Parathyroid adenoma (tissue), 2 donors: ENCODE data around the gene SH3RF2.
A peak's percentile ranks its signal among the peaks of the same experiment; 100 is the strongest.

Source experiments
- H2AFZ ChIP-seq: fragments of 300-600 bp; sonication (generic); one replicate; pipeline ENCODE4 v1.7.0; 2017; ENCODE audit warnings: antibody characterized with exemption, mild to moderate bottlenecking
- H3K27ac ChIP-seq: fragments of 300-600 bp; sonication (generic); one replicate; pipeline ENCODE4 v1.7.0; 2017
- H3K27me3 ChIP-seq: fragments of 300-600 bp; sonication (generic); one replicate; pipeline ENCODE4 v1.7.0; 2017; ENCODE audit warnings: low read length; ENCODE audit not compliant: control insufficient read depth, insufficient read depth
- H3K36me3 ChIP-seq: fragments of 300-600 bp; sonication (generic); one replicate; pipeline ENCODE4 v1.7.0; 2017; ENCODE audit warnings: low read length; ENCODE audit not compliant: control insufficient read depth, insufficient read depth
- H3K4me1 ChIP-seq: fragments of 300-600 bp; sonication (generic); one replicate; pipeline ENCODE4 v1.7.0; 2017; ENCODE audit warnings: control low read depth
- H3K4me2 ChIP-seq: fragments of 300-600 bp; sonication (generic); one replicate; pipeline ENCODE4 v1.7.0; 2017; ENCODE audit warnings: low read length
- H3K4me3 ChIP-seq: fragments of 300-600 bp; sonication (generic); one replicate; pipeline ENCODE4 v1.7.0; 2017; ENCODE audit warnings: low read depth, low read length
- H3K79me2 ChIP-seq: fragments of 300-600 bp; sonication (generic); one replicate; pipeline ENCODE4 v1.7.0; 2017; ENCODE audit warnings: control low read depth
- H3K9ac ChIP-seq: fragments of 300-600 bp; sonication (generic); one replicate; pipeline ENCODE4 v1.7.0; 2017; ENCODE audit warnings: mild to moderate bottlenecking
- H3K9me3 ChIP-seq: fragments of 300-600 bp; sonication (generic); one replicate; pipeline ENCODE4 v1.7.0; 2017; ENCODE audit warnings: low read length; ENCODE audit not compliant: control insufficient read depth
- TF ChIP-seq, protein P1 (sequence below): fragments of 300-600 bp; sonication (generic); IDR thresholded peaks from one replicate; pipeline ENCODE4 v1.7.0; 2017; ENCODE audit warnings: antibody characterized with exemption, mild to moderate bottlenecking
- donor health status: primary hyperparathyroidism.

Gene SH3RF2

DNA sequence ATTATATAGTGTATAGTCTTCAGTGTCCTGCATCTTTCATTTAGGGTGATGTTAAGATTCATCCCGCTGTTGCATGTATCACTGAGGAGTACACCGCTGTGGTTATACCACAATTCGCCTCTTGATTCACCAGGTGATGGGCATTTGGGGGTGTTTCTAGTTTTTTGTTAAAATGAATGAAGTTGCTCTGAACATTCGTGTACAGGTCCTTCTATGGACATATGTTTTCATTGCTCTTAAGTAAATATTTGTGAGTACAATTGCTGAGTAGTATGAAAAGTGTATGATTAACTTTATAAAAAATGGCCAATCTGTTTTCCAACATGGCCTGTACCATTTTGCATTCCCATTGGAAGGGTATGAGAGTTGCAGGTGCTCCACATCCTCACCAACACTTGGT is 107.3 kb downstream of the SH3RF2 start:
- Histone ChIP-seq H3K9ac (no peak overlapping the region), H3K9me3 (no peaks in the 10 kb centered on the region), H3K79me2 (no peaks in the 10 kb centered on the region), H3K27me3 (no peaks in the 10 kb centered on the region), H3K4me3 (no peak overlapping the region), H2AFZ (no peak overlapping the region), H3K4me1 (no peaks in the 10 kb centered on the region), H3K27ac (no peak overlapping the region), H3K4me2 (no peak overlapping the region), H3K36me3 (no peaks in the 10 kb centered on the region)
- TF ChIP-seq, protein P1, sequence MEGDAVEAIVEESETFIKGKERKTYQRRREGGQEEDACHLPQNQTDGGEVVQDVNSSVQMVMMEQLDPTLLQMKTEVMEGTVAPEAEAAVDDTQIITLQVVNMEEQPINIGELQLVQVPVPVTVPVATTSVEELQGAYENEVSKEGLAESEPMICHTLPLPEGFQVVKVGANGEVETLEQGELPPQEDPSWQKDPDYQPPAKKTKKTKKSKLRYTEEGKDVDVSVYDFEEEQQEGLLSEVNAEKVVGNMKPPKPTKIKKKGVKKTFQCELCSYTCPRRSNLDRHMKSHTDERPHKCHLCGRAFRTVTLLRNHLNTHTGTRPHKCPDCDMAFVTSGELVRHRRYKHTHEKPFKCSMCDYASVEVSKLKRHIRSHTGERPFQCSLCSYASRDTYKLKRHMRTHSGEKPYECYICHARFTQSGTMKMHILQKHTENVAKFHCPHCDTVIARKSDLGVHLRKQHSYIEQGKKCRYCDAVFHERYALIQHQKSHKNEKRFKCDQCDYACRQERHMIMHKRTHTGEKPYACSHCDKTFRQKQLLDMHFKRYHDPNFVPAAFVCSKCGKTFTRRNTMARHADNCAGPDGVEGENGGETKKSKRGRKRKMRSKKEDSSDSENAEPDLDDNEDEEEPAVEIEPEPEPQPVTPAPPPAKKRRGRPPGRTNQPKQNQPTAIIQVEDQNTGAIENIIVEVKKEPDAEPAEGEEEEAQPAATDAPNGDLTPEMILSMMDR, result no peak

DNA sequence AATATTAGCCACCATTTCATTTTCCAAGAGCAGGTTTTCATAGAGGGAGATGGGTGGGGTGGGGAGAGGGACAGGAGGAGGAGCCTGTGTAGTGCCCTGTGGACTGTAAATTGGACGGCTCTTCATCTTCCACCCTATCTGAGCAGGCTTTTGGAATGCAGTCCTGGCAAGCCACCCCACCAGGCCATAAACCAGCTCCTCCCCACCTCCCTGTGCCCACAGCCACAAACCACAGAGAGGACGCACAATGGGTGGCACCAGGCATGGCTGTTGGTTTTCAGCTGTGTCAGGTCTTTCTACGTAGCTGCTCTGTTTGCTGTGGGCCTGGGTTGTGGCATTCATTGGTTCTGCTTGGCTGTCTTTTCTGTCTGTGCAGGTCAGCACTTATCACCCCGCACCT is 111.0 kb downstream of the SH3RF2 start:
- Histone ChIP-seq H3K79me2 (no peaks in the 10 kb centered on the region), H3K27ac (no peak overlapping the region)

DNA sequence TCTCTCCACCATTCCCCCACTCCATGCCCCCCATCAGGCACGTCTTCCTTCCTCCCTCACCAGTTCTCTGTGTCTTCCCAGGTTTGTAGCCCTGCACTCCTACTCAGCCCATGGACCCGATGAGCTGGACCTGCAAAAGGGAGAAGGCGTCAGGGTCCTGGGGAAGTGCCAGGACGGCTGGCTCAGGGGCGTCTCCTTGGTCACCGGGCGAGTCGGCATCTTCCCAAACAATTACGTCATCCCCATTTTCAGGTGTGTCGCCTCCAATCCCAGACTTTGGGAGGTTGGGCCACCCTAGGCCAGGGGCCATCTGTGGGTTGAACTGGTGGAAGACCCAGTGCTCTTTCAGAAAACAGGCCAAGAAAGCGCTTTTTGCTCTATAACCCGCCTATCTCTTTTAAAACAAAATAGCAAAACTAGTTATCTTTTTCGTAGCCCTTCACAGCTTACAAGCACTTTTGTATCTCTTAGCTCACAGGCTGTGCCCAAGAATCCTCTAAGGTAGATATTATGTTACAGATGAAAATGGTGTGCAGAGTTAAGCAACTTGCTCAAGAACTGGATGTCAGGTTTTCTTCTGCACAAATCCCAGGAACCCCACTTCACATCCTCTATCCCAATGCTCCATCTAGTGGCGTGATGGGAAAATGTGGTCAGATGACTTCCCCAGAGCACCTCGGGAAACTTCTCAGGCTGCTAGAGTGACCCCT is 112.8 kb downstream of the SH3RF2 start:
- TF ChIP-seq, protein P1, result peak; percentile 43
- Histone ChIP-seq H3K79me2 (no peaks in the 10 kb centered on the region), H3K27ac (no peak overlapping the region), H3K36me3 (peaks cover 4% of the 10 kb centered on the region), H3K27me3 (no peaks in the 10 kb centered on the region), H2AFZ (no peak overlapping the region), H3K9ac (no peak overlapping the region), H3K4me3 (no peak overlapping the region), H3K4me2 (no peak overlapping the region), H3K4me1 (no peaks in the 10 kb centered on the region), H3K9me3 (no peaks in the 10 kb centered on the region)

More for the DNA sequence above, 111.0 kb downstream of the SH3RF2 start:
- H3K9ac ChIP-seq, result no peak overlapping the region
- H3K9me3 ChIP-seq, result no peaks in the 10 kb centered on the region
- TF ChIP-seq, protein P1, result no peak
- H3K4me1 ChIP-seq, result no peaks in the 10 kb centered on the region
- H2AFZ ChIP-seq, result no peak overlapping the region
- no peak overlapping the region for H3K4me2 ChIP-seq
- H3K36me3 ChIP-seq, result peaks cover under 1% of the 10 kb centered on the region
- H3K27me3 ChIP-seq, result no peaks in the 10 kb centered on the region
- no peak overlapping the region for H3K4me3 ChIP-seq

- Histone ChIP-seq H3K9ac (no peak overlapping the region), H3K4me1 (no peaks in the 10 kb centered on the region), H3K9me3 (no peaks in the 10 kb centered on the region), H3K4me3 (no peak overlapping the region), H3K36me3 (peaks cover 4% of the 10 kb centered on the region), H3K27me3 (no peaks in the 10 kb centered on the region), H2AFZ (no peak overlapping the region), H3K4me2 (no peak overlapping the region), H3K79me2 (no peaks in the 10 kb centered on the region), H3K27ac (no peak overlapping the region)
- TF ChIP-seq, protein P1, result no peak
Measured at GRCh38 chr5:146049704-146050026, 113.3 kb downstream of the SH3RF2 start.

DNA sequence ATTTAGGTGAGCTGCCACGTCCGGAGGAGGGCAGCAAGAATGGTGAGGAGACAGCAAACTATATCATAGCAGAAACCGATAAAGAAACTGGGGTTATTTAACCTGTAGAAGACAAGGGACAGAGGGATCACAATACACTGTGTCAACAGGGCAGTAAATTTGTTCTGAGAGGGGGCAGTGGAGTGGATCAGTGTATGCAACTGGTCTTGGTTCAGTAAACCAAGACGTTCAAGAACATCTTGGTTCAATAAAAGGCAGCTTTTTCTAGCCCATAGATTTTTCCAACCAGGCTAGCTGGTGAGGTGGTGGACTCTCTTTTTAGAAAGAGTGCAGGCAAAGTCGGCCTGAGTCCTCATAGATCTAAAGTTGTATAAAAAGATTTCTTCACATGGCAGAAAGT is 113.7 kb downstream of the SH3RF2 start:
- H3K79me2 ChIP-seq, result no peaks in the 10 kb centered on the region
- TF ChIP-seq, protein P1, result no peak
- H3K9me3 ChIP-seq, result no peaks in the 10 kb centered on the region
- H3K4me2 ChIP-seq, result no peak overlapping the region
- H2AFZ ChIP-seq, result no peak overlapping the region
- H3K27me3 ChIP-seq, result no peaks in the 10 kb centered on the region
- no peak overlapping the region for H3K27ac ChIP-seq
- H3K4me3 ChIP-seq, result no peak overlapping the region
- peaks cover 4% of the 10 kb centered on the region for H3K36me3 ChIP-seq
- H3K9ac ChIP-seq, result no peak overlapping the region
- no peaks in the 10 kb centered on the region for H3K4me1 ChIP-seq
